Measurements from ENCODE around the gene C6orf163. TPM values are rescaled to one million over a fixed set of nuclear protein-coding genes. Genes with fewer than 3 reads are reported as not detected.

C6orf163 gene
- total RNA-seq, 2 donors from 2014 or later: 4.7 to 4.9 TPM

GRCh38 chr6:87382861-87383260, 38.2 kb downstream of the C6orf163 start:
- Histone ChIP-seq H3K27ac (no peak overlapping the region), H3K4me1 (ENCODE audit: control insufficient read depth in 1 of 2, low read depth in 2 of 2) (no peaks in the 10 kb centered on the region), H3K27me3 (replicated peaks; ENCODE audit: insufficient read depth) (no peaks in the 10 kb centered on the region), H3K4me3 (no peak overlapping the region), H3K36me3 (no peaks in the 10 kb centered on the region), H3K9me3 (no peaks in the 10 kb centered on the region)
- TF ChIP-seq CTCF (IDR thresholded peaks at IDR 0.05): no peak
- DNase-seq (ENCODE audit: low spot score) (no peak), ATAC-seq (ENCODE audit: insufficient number of reproducible peaks, low FRiP score, low read depth) (no peak)

- TF ChIP-seq CTCF (IDR thresholded peaks at IDR 0.05): no peak
- H3K36me3 ChIP-seq: no peaks in the 10 kb centered on the region
- DNase-seq (ENCODE audit: low spot score) (no peak), ATAC-seq (ENCODE audit: insufficient number of reproducible peaks, low FRiP score, low read depth) (no peak)
- no peaks in the 10 kb centered on the region for H3K27me3 ChIP-seq (replicated peaks; ENCODE audit: insufficient read depth)
- no peak overlapping the region for H3K27ac ChIP-seq
- no peak overlapping the region for H3K4me3 ChIP-seq
- H3K4me1 ChIP-seq (ENCODE audit: control insufficient read depth in 1 of 2, low read depth in 2 of 2): no peaks in the 10 kb centered on the region
- no peaks in the 10 kb centered on the region for H3K9me3 ChIP-seq
These were observed 39.4 kb downstream of the C6orf163 start for GRCh38 chr6:87384038-87384437.

DNA sequence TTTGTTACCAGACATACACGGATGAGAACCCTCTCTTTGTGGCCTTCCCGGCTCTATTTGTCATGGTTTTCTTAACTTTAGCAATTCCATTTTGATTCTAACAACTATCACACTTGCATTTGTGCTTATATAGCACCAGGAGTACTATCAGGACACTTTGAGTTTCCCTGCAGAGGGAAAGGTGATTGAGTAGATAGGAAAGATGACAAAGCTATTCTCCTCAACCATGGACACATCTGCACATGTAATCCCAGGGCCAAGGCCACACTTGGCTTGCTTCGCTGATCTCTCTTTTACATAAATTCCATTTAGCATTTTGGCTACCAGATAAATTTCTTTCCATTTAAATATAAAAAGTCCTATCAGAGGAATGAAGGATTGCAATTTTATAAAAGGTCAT, 39.8 kb downstream of the C6orf163 start:
- Histone ChIP-seq H3K27ac (no peak overlapping the region), H3K9me3 (no peaks in the 10 kb centered on the region), H3K27me3 (replicated peaks; ENCODE audit: insufficient read depth) (no peaks in the 10 kb centered on the region), H3K4me1 (ENCODE audit: control insufficient read depth in 1 of 2, low read depth in 2 of 2) (no peaks in the 10 kb centered on the region), H3K36me3 (no peaks in the 10 kb centered on the region), H3K4me3 (no peak overlapping the region)
- DNase-seq (ENCODE audit: low spot score) (no peak), ATAC-seq (ENCODE audit: insufficient number of reproducible peaks, low FRiP score, low read depth) (no peak)
- no peak for TF ChIP-seq CTCF (IDR thresholded peaks at IDR 0.05)

DNA sequence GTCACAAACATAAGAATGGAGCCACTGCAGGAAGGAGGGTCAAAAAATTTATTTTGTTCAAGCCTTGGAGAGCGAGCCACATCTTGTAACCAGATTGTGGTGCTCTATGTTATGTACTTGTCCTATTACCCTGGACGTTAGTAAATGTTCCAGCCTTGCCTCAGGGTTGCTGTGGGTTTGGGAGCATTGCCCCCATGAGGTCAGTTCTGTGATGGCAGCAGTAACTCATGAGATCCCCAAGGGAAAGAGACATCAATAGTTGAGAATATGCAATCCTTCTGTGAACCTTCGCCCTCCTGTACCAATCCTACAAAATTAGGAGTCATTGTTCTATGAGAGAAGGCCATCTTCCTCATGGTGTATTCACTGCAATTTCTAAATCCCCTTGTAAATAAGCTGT, 46.7 kb downstream of the C6orf163 start:
- Histone ChIP-seq H3K9me3 (no peaks in the 10 kb centered on the region), H3K27ac (no peak overlapping the region), H3K27me3 (replicated peaks; ENCODE audit: insufficient read depth) (no peaks in the 10 kb centered on the region), H3K4me3 (no peak overlapping the region), H3K36me3 (no peaks in the 10 kb centered on the region), H3K4me1 (ENCODE audit: control insufficient read depth in 1 of 2, low read depth in 2 of 2) (no peaks in the 10 kb centered on the region)
- no peak for ATAC-seq (ENCODE audit: insufficient number of reproducible peaks, low FRiP score, low read depth)
- TF ChIP-seq CTCF (IDR thresholded peaks at IDR 0.05): no peak
- DNase-seq (ENCODE audit: low spot score): no peak

DNA sequence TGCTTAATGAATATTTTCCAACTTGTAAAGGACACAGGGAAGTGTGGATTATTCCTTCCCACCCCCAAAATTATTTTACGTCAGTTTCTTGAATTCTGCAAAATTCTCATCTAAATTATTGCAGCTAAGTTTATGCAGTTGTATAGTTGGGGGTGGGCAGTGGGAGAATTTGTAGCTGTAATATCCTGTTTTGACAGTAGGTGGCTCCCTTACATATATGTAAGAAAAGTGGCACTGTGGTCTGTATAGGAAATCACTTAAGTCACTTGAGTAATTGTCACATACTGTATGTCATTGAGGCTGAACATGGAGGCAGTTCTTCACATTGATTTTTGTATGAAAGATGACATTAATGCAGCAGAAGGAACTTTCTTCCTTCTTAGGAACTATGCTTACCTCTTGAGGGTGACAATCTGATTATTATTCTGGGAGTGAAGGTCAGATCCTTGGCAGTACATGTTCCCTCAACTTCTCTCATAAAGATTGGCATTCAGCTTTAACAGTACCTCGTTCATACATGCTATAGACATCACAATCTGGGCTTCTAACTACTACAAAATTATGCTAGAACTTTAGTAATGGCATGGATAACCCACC, 48.5 kb downstream of the C6orf163 start:
- peak; percentile 36 for ATAC-seq (ENCODE audit: insufficient number of reproducible peaks, low FRiP score, low read depth)
- DNase-seq (ENCODE audit: low spot score): no peak
- TF ChIP-seq CTCF (IDR thresholded peaks at IDR 0.05): peak; percentile 74
- Histone ChIP-seq H3K4me1 (ENCODE audit: control insufficient read depth in 1 of 2, low read depth in 2 of 2) (no peaks in the 10 kb centered on the region), H3K36me3 (no peaks in the 10 kb centered on the region), H3K9me3 (no peaks in the 10 kb centered on the region), H3K27me3 (replicated peaks; ENCODE audit: insufficient read depth) (no peaks in the 10 kb centered on the region), H3K27ac (no peak overlapping the region), H3K4me3 (no peak overlapping the region)
